ENCODE data around the gene PLB1. TPM values are rescaled to one million over a fixed set of nuclear protein-coding genes. Genes with fewer than 3 reads are reported as not detected.
A peak's percentile ranks its signal among the peaks of the same experiment; 100 is the strongest.

Gene PLB1
- total RNA-seq, 1 donor from 2014 or later, result 0.64 TPM

DNA sequence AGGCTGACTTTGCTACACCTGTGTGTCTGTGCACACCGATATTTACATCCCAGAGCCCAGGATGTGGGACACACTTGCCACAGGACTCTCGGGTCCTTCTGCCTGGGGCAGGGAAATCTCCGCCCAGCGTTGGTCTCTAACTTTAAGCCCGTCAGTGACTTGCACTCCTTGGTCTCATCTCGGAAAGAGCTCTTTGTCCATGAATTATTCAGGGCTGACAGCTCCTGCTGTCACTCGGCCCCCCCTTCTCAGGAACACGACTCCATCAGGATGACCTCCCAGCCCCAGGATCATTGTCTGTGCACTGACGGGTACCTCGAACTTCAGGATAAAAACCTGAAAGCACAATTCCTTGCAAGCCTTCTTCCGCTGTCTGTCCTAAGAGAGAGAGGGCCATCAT, 26.6 kb downstream of the PLB1 start:
- peak; percentile 56 for DNase-seq (ENCODE audit: extremely low spot score, unreplicated experiment)
- Mint-ChIP-seq H3K36me3 (ENCODE audit: unreplicated experiment) (no peaks in the 10 kb centered on the region), H3K9me3 (ENCODE audit: unreplicated experiment) (no peaks in the 10 kb centered on the region), H3K4me1 (ENCODE audit: unreplicated experiment) (no peaks in the 10 kb centered on the region), H3K27me3 (ENCODE audit: unreplicated experiment) (peaks cover 64% of the 10 kb centered on the region), H3K4me3 (ENCODE audit: unreplicated experiment) (no peak overlapping the region), H3K27ac (ENCODE audit: unreplicated experiment) (no peak overlapping the region)
- TF ChIP-seq, protein P1, sequence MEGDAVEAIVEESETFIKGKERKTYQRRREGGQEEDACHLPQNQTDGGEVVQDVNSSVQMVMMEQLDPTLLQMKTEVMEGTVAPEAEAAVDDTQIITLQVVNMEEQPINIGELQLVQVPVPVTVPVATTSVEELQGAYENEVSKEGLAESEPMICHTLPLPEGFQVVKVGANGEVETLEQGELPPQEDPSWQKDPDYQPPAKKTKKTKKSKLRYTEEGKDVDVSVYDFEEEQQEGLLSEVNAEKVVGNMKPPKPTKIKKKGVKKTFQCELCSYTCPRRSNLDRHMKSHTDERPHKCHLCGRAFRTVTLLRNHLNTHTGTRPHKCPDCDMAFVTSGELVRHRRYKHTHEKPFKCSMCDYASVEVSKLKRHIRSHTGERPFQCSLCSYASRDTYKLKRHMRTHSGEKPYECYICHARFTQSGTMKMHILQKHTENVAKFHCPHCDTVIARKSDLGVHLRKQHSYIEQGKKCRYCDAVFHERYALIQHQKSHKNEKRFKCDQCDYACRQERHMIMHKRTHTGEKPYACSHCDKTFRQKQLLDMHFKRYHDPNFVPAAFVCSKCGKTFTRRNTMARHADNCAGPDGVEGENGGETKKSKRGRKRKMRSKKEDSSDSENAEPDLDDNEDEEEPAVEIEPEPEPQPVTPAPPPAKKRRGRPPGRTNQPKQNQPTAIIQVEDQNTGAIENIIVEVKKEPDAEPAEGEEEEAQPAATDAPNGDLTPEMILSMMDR (IDR thresholded peaks at IDR 0.05), result no peak

DNA sequence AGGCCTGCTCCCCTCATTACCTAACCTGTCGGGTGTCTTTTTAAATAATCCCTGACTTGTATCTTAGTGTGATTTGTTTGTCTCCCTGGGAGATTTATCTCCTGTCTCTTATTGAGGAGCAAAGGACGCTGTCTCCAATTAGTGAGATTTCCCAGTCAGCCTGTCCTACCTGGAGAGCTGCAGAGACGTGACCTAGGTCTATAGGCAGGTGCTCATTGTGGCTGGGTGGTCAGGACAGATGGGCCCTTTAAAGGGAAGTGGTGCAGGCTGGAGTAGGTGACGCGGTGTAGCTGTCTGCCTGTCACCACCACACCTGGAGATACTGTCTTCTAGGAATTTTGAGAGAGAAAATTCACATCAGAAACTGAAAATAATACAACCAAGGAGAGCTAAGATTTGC, 28.0 kb downstream of the PLB1 start:
- Mint-ChIP-seq H3K27ac (ENCODE audit: unreplicated experiment) (no peak overlapping the region), H3K36me3 (ENCODE audit: unreplicated experiment) (no peaks in the 10 kb centered on the region), H3K27me3 (ENCODE audit: unreplicated experiment) (peaks cover 53% of the 10 kb centered on the region)

DNA sequence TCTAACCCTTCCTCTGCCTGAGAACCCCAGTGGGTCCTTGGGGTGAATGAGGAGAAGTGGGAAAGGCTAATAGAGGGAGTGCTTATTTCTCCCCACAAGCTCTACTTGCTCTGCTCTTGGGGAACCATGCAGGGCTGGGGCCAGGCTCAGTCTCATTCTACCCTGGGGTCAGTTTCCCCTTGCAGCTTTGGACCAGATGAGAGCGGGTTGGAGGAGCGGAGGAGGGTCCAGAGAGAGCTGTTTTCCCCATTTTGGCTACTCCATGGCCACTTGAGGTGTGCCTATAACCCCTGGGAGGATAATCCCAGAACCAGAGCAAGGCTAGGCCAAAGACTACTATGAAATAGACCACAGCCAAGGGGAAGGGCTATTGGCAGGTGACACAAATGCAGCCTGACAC, 29.6 kb downstream of the PLB1 start:
- no peak overlapping the region for H3K4me3 Mint-ChIP-seq (ENCODE audit: unreplicated experiment)
- H3K4me1 Mint-ChIP-seq (ENCODE audit: unreplicated experiment), result no peaks in the 10 kb centered on the region
- no peaks in the 10 kb centered on the region for H3K36me3 Mint-ChIP-seq (ENCODE audit: unreplicated experiment)
- H3K27me3 Mint-ChIP-seq (ENCODE audit: unreplicated experiment), result peaks cover 48% of the 10 kb centered on the region
- no peaks in the 10 kb centered on the region for H3K9me3 Mint-ChIP-seq (ENCODE audit: unreplicated experiment)
- peak; percentile 65 for DNase-seq (ENCODE audit: extremely low spot score, unreplicated experiment)
- no peak overlapping the region for H3K27ac Mint-ChIP-seq (ENCODE audit: unreplicated experiment)
- TF ChIP-seq, protein P1 (IDR thresholded peaks at IDR 0.05), result no peak

More for the DNA sequence above, 28.0 kb downstream of the PLB1 start:
- no peak for DNase-seq (ENCODE audit: extremely low spot score, unreplicated experiment)
- Mint-ChIP-seq H3K4me1 (ENCODE audit: unreplicated experiment) (no peaks in the 10 kb centered on the region), H3K9me3 (ENCODE audit: unreplicated experiment) (no peaks in the 10 kb centered on the region), H3K4me3 (ENCODE audit: unreplicated experiment) (no peak overlapping the region)
- TF ChIP-seq, protein P1 (IDR thresholded peaks at IDR 0.05), result no peak

DNA sequence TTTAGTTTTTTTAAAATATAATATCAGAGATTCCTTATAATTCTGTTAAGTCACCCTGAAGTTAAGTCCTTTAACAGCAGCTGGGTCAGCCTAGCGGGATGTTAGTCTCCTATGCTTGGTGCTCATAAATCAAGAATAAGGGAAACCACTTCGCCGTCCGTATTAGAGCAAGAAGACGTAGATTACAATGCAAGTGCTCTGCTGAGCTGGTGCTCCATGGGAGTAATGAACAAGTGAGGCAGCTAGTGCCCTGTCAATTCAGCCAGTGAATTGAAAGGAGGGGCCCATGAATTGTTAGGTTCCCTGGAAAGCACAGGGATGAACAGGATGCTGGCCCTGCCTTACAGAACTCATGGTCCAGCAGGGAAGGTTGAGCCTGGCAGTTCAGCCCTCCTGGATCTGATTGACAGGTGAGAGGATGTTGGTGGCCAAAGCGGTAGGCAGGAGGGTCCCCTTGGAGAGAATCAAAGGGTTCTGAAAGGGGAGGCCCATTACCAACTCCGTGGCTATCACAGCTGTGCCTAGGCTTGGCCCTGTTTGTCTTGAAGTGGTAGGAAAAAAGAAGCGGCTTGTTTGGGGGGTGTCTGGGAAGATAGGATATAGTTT, 30.8 kb downstream of the PLB1 start:
- Mint-ChIP-seq H3K36me3 (ENCODE audit: unreplicated experiment) (no peaks in the 10 kb centered on the region), H3K9me3 (ENCODE audit: unreplicated experiment) (no peaks in the 10 kb centered on the region), H3K4me1 (ENCODE audit: unreplicated experiment) (no peaks in the 10 kb centered on the region), H3K27me3 (ENCODE audit: unreplicated experiment) (peaks cover 47% of the 10 kb centered on the region), H3K4me3 (ENCODE audit: unreplicated experiment) (no peak overlapping the region), H3K27ac (ENCODE audit: unreplicated experiment) (no peak overlapping the region)
- no peak for DNase-seq (ENCODE audit: extremely low spot score, unreplicated experiment)
- TF ChIP-seq, protein P1 (IDR thresholded peaks at IDR 0.05), result no peak

DNA sequence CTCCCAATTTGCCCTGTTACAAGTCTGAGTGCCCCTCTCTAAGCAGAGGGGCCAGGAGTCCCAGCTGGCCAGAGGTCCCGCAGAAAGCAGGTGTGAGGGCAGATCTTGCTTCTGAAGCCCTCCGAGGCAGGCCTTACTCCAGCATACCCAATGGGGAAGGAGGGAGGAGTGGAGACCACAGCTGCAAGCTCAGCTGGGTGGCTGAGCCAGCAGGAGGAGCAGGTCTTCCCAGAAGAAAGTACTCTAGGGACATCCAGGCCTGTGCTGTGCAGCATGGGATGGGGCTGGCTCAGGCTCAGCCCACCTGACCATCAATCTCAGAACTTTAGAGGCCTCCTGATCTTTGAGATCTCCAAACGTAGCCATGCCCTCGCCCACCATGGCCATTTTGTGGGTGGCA, 31.3 kb downstream of the PLB1 start:
- H3K36me3 Mint-ChIP-seq (ENCODE audit: unreplicated experiment), result no peaks in the 10 kb centered on the region
- H3K4me3 Mint-ChIP-seq (ENCODE audit: unreplicated experiment), result no peak overlapping the region
- no peaks in the 10 kb centered on the region for H3K4me1 Mint-ChIP-seq (ENCODE audit: unreplicated experiment)
- no peak for DNase-seq (ENCODE audit: extremely low spot score, unreplicated experiment)
- TF ChIP-seq, protein P1 (IDR thresholded peaks at IDR 0.05), result no peak
- peaks cover 47% of the 10 kb centered on the region for H3K27me3 Mint-ChIP-seq (ENCODE audit: unreplicated experiment)
- no peaks in the 10 kb centered on the region for H3K9me3 Mint-ChIP-seq (ENCODE audit: unreplicated experiment)
- no peak overlapping the region for H3K27ac Mint-ChIP-seq (ENCODE audit: unreplicated experiment)

All from osteocyte (in vitro differentiated cells).